Smooth muscle cell (in vitro differentiated cells): ENCODE results near the gene HIP1. TPM values are rescaled to one million over a fixed set of nuclear protein-coding genes. Genes with fewer than 3 reads are reported as not detected.

ENCODE experiments used
- DNase-seq: peaks from one replicate; lab custom pipeline; 2025; ENCODE audit not compliant: unreplicated experiment; lab: John Stamatoyannopoulos, UW
- H2AFZ ChIP-seq: fragments of 200-600 bp; sonication (generic); 2 replicates; pipeline ENCODE4 v1.6.0; 2016; ENCODE audit warnings: antibody characterized with exemption, low read depth, mild to moderate bottlenecking
- H3F3A ChIP-seq: fragments of 200-600 bp; sonication (generic); 2 replicates; pipeline ENCODE4 v1.6.0; 2017; ENCODE audit warnings: antibody characterized with exemption, low read depth
- H3K27ac ChIP-seq: fragments of 200-600 bp; sonication (generic); 2 replicates; pipeline ENCODE4 v1.5.1; 2016; ENCODE audit warnings: low read depth, mild to moderate bottlenecking
- H3K27me3 ChIP-seq: fragments of 200-600 bp; sonication (generic); 2 replicates; pipeline ENCODE4 v1.6.1; 2016; ENCODE audit warnings: low read depth, mild to moderate bottlenecking
- H3K36me3 ChIP-seq: fragments of 200-600 bp; sonication (generic); 2 replicates; pipeline ENCODE4 v1.5.1; 2016; ENCODE audit warnings: low read depth
- H3K4me1 ChIP-seq: fragments of 200-600 bp; sonication (generic); 2 replicates; pipeline ENCODE4 v1.5.1; 2016; ENCODE audit warnings: low read depth
- H3K4me2 ChIP-seq: fragments of 200-600 bp; sonication (generic); 2 replicates; pipeline ENCODE4 v1.6.0; 2016; ENCODE audit warnings: mild to moderate bottlenecking
- H3K4me3 ChIP-seq: fragments of 200-600 bp; sonication (generic); 2 replicates; pipeline ENCODE4 v1.5.1; 2016; ENCODE audit warnings: mild to moderate bottlenecking
- H3K79me2 ChIP-seq: fragments of 200-600 bp; sonication (generic); 2 replicates; pipeline ENCODE4 v1.6.0; 2016; ENCODE audit warnings: low read depth, mild to moderate bottlenecking
- H3K9ac ChIP-seq: fragments of 200-600 bp; sonication (generic); 2 replicates; pipeline ENCODE4 v1.6.0; 2016; ENCODE audit warnings: low read depth
- H3K9me3 ChIP-seq: fragments of 200-600 bp; sonication (generic); replicated peaks from 2 replicates; pipeline ENCODE4 v1.5.1; 2016; ENCODE audit warnings: low read depth
- H4K20me1 ChIP-seq: fragments of 200-600 bp; sonication (generic); 2 replicates; pipeline ENCODE4 v1.6.0; 2016; ENCODE audit warnings: low read depth
- CTCF ChIP-seq: fragments of 200-600 bp; sonication (generic); IDR thresholded peaks from 2 replicates; pipeline ENCODE4 v1.5.1; 2017; ENCODE audit warnings: borderline replicate concordance, mild to moderate bottlenecking, antibody characterized with exemption; ENCODE audit not compliant: insufficient read depth, poor library complexity, severe bottlenecking
- WGBS: methylation state at CpG from one replicate; pipeline ENCODE4 v1.1.7; 2016; ENCODE audit warnings: low lambda C conversion rate; 5-methylcytosine and 5-hydroxymethylcytosine counted together
- polyA plus RNA-seq: library from polyadenylated mRNA; unstranded; fragments of >200 nt; fragmentation: Nextera tagmentation; extraction: Ambion mirVana; gene quantifications from 2 replicates; pipeline ENCODE4 v1.2.1, GENCODE V29; 2016
- total RNA-seq: library from RNA; depleted of rRNA; stranded (reverse); fragments of >200 nt; gene quantifications from 2 replicates; pipeline ENCODE4 v1.2.3, GENCODE V29; 2014

The HIP1 gene
- total and polyA plus RNA-seq, 2 experiments from 2014 or later: 4.7 to 8.4 TPM

GRCh38 chr7:75621124-75621523 is 117.6 kb downstream of the HIP1 start:
- H3K4me3 ChIP-seq: no peak overlapping the region
- H3K4me2 ChIP-seq: no peak overlapping the region
- 92% methylated on average over 9 of the region's 9 CpGs for WGBS
- no peaks in the 10 kb centered on the region for H3K36me3 ChIP-seq
- H3F3A ChIP-seq: no peaks in the 10 kb centered on the region
- no peaks in the 10 kb centered on the region for H3K79me2 ChIP-seq
- no peaks in the 10 kb centered on the region for H3K27me3 ChIP-seq
- DNase-seq: no peak
- H4K20me1 ChIP-seq: no peaks in the 10 kb centered on the region
- no peak overlapping the region for H2AFZ ChIP-seq
- TF ChIP-seq CTCF: no peak
- no peak overlapping the region for H3K9ac ChIP-seq
- H3K27ac ChIP-seq: no peak overlapping the region
- H3K9me3 ChIP-seq: no peaks in the 10 kb centered on the region
- H3K4me1 ChIP-seq: no peaks in the 10 kb centered on the region

GRCh38 chr7:75619636-75620035 is 119.1 kb downstream of the HIP1 start:
- H4K20me1 ChIP-seq: no peaks in the 10 kb centered on the region
- no peak overlapping the region for H3K27ac ChIP-seq
- no peak for TF ChIP-seq CTCF
- 86% methylated on average over 4 of the region's 4 CpGs for WGBS
- H2AFZ ChIP-seq: no peak overlapping the region
- H3K4me1 ChIP-seq: no peaks in the 10 kb centered on the region
- H3K9ac ChIP-seq: no peak overlapping the region
- H3K79me2 ChIP-seq: no peaks in the 10 kb centered on the region
- no peaks in the 10 kb centered on the region for H3K9me3 ChIP-seq
- no peak overlapping the region for H3K4me3 ChIP-seq
- H3K36me3 ChIP-seq: no peaks in the 10 kb centered on the region
- H3F3A ChIP-seq: no peaks in the 10 kb centered on the region
- H3K27me3 ChIP-seq: no peaks in the 10 kb centered on the region
- no peak for DNase-seq
- H3K4me2 ChIP-seq: no peak overlapping the region

GRCh38 chr7:75617634-75618234 is 121.0 kb downstream of the HIP1 start:
- Histone ChIP-seq H3K9ac (no peak overlapping the region), H3F3A (no peaks in the 10 kb centered on the region), H3K9me3 (no peaks in the 10 kb centered on the region), H3K27me3 (no peaks in the 10 kb centered on the region), H4K20me1 (no peaks in the 10 kb centered on the region), H3K4me2 (no peak overlapping the region), H3K36me3 (no peaks in the 10 kb centered on the region), H3K79me2 (no peaks in the 10 kb centered on the region), H3K4me3 (no peak overlapping the region), H3K4me1 (no peaks in the 10 kb centered on the region), H3K27ac (no peak overlapping the region), H2AFZ (no peak overlapping the region)
- no peak for TF ChIP-seq CTCF
- no peak for DNase-seq
- WGBS: 85% methylated on average over 12 of the region's 12 CpGs
